Endothelial cell of umbilical vein (primary cell): ENCODE measurements around the gene ARHGAP15. TPM values are rescaled to one million over a fixed set of nuclear protein-coding genes. Genes with fewer than 3 reads are reported as not detected.

Experiments used
- BruUV-seq: library from RNA; stranded (reverse); fragments of 400-500 nt; replicated peaks from 2 replicates; lab custom pipeline; 2021; lab: Mats Ljungman, UMichigan
- CTCF ChIA-PET: fragments of 300-600, 350-600 bp; sonication (Branson Sonifier 250); formaldehyde crosslinking; loops from one replicate; lab custom pipeline; 2021; ENCODE audit warnings: antibody characterized with exemption, inconsistent platforms; lab: Charles Lee
- POLR2A ChIA-PET: fragments of 300-600, 350-600 bp; sonication (Branson Sonifier 250); formaldehyde crosslinking; loops from one replicate; lab custom pipeline; 2021; ENCODE audit warnings: antibody characterized with exemption, inconsistent platforms; lab: Charles Lee
- DNase-seq: peaks from one replicate; pipeline ENCODE4 v3.0.0-alpha.2; 2011; ENCODE audit warnings: low read depth, low spot score
- FAIRE-seq: peaks from 2 replicates; lab custom pipeline; 2011; peaks lifted over from hg19 to GRCh38; lab: Jason Lieb, UNC
- H2AFZ ChIP-seq: 2 replicates; pipeline ENCODE4 v1.6.0; 2012; ENCODE audit warnings: low read depth, low read length, control low read depth, inconsistent platforms
- H3K27ac ChIP-seq: 2 replicates; pipeline ENCODE4 v1.5.1; 2011; ENCODE audit warnings: low read depth, mild to moderate bottlenecking, control low read depth, low read length, moderate library complexity; ENCODE audit not compliant: insufficient read depth
- H3K27me3 ChIP-seq, 2 experiments: 2 replicates each; pipeline versions ENCODE4 v1.6.0 to v1.6.1; 2011; ENCODE audit warnings: low read length in 2 of 2, mixed read lengths in 1 of 2; ENCODE audit not compliant: control insufficient read depth in 2 of 2, insufficient read depth in 2 of 2
- H3K36me3 ChIP-seq, 2 experiments: 2 replicates in 1 of 2; 3 replicates in 1 of 2; pipeline ENCODE4 v1.5.1; 2011; ENCODE audit warnings: low read length in 2 of 2, mild to moderate bottlenecking in 1 of 2, moderate library complexity in 1 of 2; ENCODE audit not compliant: control insufficient read depth in 2 of 2, insufficient read depth in 2 of 2; ENCODE audit errors: extremely low read depth in 1 of 2
- H3K4me1 ChIP-seq: 3 replicates; pipeline ENCODE4 v1.5.1; 2011; ENCODE audit warnings: mild to moderate bottlenecking, low read length; ENCODE audit not compliant: control insufficient read depth, insufficient read depth; ENCODE audit errors: extremely low read depth
- H3K4me2 ChIP-seq: 2 replicates; pipeline ENCODE4 v1.6.1; 2011; ENCODE audit warnings: low read length, control low read depth, mixed read lengths; ENCODE audit not compliant: insufficient read depth
- H3K4me3 ChIP-seq, 3 experiments: fragments of 200-600 bp in 1 of 3; sonication (generic), shearing (Covaris generic) in 1 of 3; replicated peaks in 1 of 3; 2 replicates each; pipeline ENCODE4 v1.5.1; 2011 to 2016; ENCODE audit warnings: control low read depth in 3 of 3, low read length in 3 of 3, mild to moderate bottlenecking in 2 of 3, inconsistent platforms in 1 of 3, low read depth in 1 of 3, moderate library complexity in 1 of 3; ENCODE audit not compliant: insufficient read depth in 1 of 3
- H3K79me2 ChIP-seq: 2 replicates; pipeline ENCODE4 v1.6.0; 2012; ENCODE audit warnings: low read length, inconsistent platforms; ENCODE audit not compliant: control insufficient read depth, insufficient read depth
- H3K9ac ChIP-seq: replicated peaks from 2 replicates; pipeline ENCODE3; 2011; ENCODE audit warnings: low read length, control low read depth; ENCODE audit not compliant: insufficient read depth; ENCODE audit errors: extremely low read depth
- H3K9me1 ChIP-seq: replicated peaks from 3 replicates; pipeline ENCODE4 v1.6.0; 2011; ENCODE audit warnings: mild to moderate bottlenecking, low read length; ENCODE audit not compliant: control insufficient read depth, insufficient read depth; ENCODE audit errors: extremely low read depth
- H3K9me3 ChIP-seq: replicated peaks from 2 replicates; pipeline ENCODE4 v1.5.1; 2012; ENCODE audit warnings: low read length, inconsistent platforms; ENCODE audit not compliant: control insufficient read depth, insufficient read depth
- H4K20me1 ChIP-seq: replicated peaks from 2 replicates; pipeline ENCODE3; 2011; ENCODE audit warnings: mild to moderate bottlenecking, low read length; ENCODE audit not compliant: control insufficient read depth, insufficient read depth; ENCODE audit errors: extremely low read depth
- EZH2 ChIP-seq: IDR thresholded peaks from 2 replicates; pipeline ENCODE4 v1.6.1; 2012; ENCODE audit warnings: borderline replicate concordance, low read depth, mild to moderate bottlenecking, moderate library complexity, low read length, inconsistent platforms; ENCODE audit not compliant: severe bottlenecking
- FOS ChIP-seq: IDR thresholded peaks from 2 replicates; pipeline ENCODE4 v1.6.1; 2011; ENCODE audit warnings: mild to moderate bottlenecking, low read length, moderate library complexity, borderline replicate concordance; ENCODE audit not compliant: insufficient read depth
- GATA2 ChIP-seq: IDR thresholded peaks from 2 replicates; pipeline ENCODE4 v1.7.0; 2011; ENCODE audit warnings: low read depth, mild to moderate bottlenecking, moderate library complexity, mixed read lengths, low read length; ENCODE audit not compliant: insufficient read length, insufficient read depth
- JUN ChIP-seq: IDR thresholded peaks from 2 replicates; pipeline ENCODE4 v1.6.1; 2011; ENCODE audit warnings: borderline replicate concordance, low read depth; ENCODE audit not compliant: insufficient read length, insufficient read depth
- MAX ChIP-seq: IDR thresholded peaks from 2 replicates; pipeline ENCODE4 v1.6.1; 2011; ENCODE audit not compliant: insufficient read depth, insufficient read length
- MYC ChIP-seq: IDR thresholded peaks from one replicate; pipeline ENCODE4 v1.6.1; 2011; ENCODE audit warnings: mild to moderate bottlenecking, low read depth, low read length
- POLR2A ChIP-seq: IDR thresholded peaks from 2 replicates; pipeline ENCODE4 v1.6.1; 2012; ENCODE audit warnings: low read depth, mild to moderate bottlenecking, control low read depth, low read length
- POLR2AphosphoS5 ChIP-seq: IDR thresholded peaks from 2 replicates; pipeline ENCODE4 v1.6.1; 2012; ENCODE audit warnings: low read depth, mild to moderate bottlenecking, control low read depth, low read length, moderate library complexity; ENCODE audit not compliant: insufficient read depth
- dilution Hi-C: fragments of 300-500 bp; cut with MboI; formaldehyde crosslinking; loops from one replicate; pipeline ENCODE4 v1.15.0; 2019; ENCODE audit warnings: low sequenced_read_pairs; ENCODE audit not compliant: extremely low pct_ligation_motif_present
- intact Hi-C: fragments of 100-400 bp; cut with micrococcal nuclease; formaldehyde crosslinking; loops from one replicate; pipeline ENCODE4 v1.10.0; 2022
- polyA plus RNA-seq, 4 experiments: library from polyadenylated mRNA; depleted of rRNA in 3 of 4; stranded (reverse) in 3 of 4; unstranded in 1 of 4; fragments of >200 nt; gene quantifications; 2 replicates each; pipeline versions ENCODE4 v1.2.1 to v1.2.3, GENCODE V29; 2011 to 2012; ENCODE audit warnings: missing spikeins in 1 of 4
- total RNA-seq: library from RNA; stranded (reverse); gene quantifications from 2 replicates; pipeline ENCODE4 v1.2.3, GENCODE V29; 2021
- TF ChIP-seq, protein P1 (sequence below), 2 donors: IDR thresholded peaks; 1 replicate in 1 of 2; 2 replicates in 1 of 2; pipeline ENCODE4 v1.5.1; 2011; ENCODE audit warnings: low read length in 2 of 2, mild to moderate bottlenecking in 2 of 2, moderate library complexity in 2 of 2, control low read depth in 1 of 2, inconsistent platforms in 1 of 2, low read depth in 1 of 2; ENCODE audit not compliant: insufficient read depth in 1 of 2; ENCODE audit errors: extremely low read depth in 1 of 2

The ARHGAP15 gene
- total and polyA plus RNA-seq, 2 donors (not counting 3 experiments of a cell fraction or from before 2014, with no cell fraction given), result not detected

GRCh38 chr2:143640826-143641225 lies 511.6 kb downstream of the ARHGAP15 start:
- H3K27ac ChIP-seq, result no peak overlapping the region
- intact Hi-C loops, result no loop called here
- H3K4me2 ChIP-seq, result no peak overlapping the region
- no peaks in the 10 kb centered on the region for H4K20me1 ChIP-seq
- no peaks in the 10 kb centered on the region for H3K27me3 ChIP-seq
- H3K9me3 ChIP-seq, result no peaks in the 10 kb centered on the region
- FAIRE-seq (no peak), DNase-seq (no peak)
- H2AFZ ChIP-seq, result no peak overlapping the region
- H3K4me1 ChIP-seq, result no peaks in the 10 kb centered on the region
- ChIA-PET CTCF (no interaction called here), POLR2A (no interaction called here)
- H3K9ac ChIP-seq, result no peak overlapping the region
- dilution Hi-C loops, result no loop called here
- TF ChIP-seq MAX (no peak), GATA2 (no peak), EZH2 (no peak), JUN (no peak), POLR2A (no peak), POLR2AphosphoS5 (no peak), MYC (no peak), FOS (no peak)
- TF ChIP-seq, protein P1, sequence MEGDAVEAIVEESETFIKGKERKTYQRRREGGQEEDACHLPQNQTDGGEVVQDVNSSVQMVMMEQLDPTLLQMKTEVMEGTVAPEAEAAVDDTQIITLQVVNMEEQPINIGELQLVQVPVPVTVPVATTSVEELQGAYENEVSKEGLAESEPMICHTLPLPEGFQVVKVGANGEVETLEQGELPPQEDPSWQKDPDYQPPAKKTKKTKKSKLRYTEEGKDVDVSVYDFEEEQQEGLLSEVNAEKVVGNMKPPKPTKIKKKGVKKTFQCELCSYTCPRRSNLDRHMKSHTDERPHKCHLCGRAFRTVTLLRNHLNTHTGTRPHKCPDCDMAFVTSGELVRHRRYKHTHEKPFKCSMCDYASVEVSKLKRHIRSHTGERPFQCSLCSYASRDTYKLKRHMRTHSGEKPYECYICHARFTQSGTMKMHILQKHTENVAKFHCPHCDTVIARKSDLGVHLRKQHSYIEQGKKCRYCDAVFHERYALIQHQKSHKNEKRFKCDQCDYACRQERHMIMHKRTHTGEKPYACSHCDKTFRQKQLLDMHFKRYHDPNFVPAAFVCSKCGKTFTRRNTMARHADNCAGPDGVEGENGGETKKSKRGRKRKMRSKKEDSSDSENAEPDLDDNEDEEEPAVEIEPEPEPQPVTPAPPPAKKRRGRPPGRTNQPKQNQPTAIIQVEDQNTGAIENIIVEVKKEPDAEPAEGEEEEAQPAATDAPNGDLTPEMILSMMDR (IDR thresholded peaks at IDR 0.05; ENCODE audit: extremely low read depth in 1 of 2, insufficient read depth in 1 of 2, low read depth in 1 of 2, low read length in 2 of 2), result no peak
- BruUV-seq, result no TSS peak
- no peak overlapping the region for H3K4me3 ChIP-seq
- H3K9me1 ChIP-seq, result no peaks in the 10 kb centered on the region
- no peaks in the 10 kb centered on the region for H3K36me3 ChIP-seq
- no peaks in the 10 kb centered on the region for H3K79me2 ChIP-seq
